Astrocyte of the spinal cord (primary cell): ENCODE data around the gene FNDC7.
"Not testable (repeated sequence)": the region's sequence is repeated elsewhere in the genome, so short reads cannot be mapped to it uniquely, and the experiment has no call there.

Source experiments
- DNase-seq: peaks from one replicate; pipeline ENCODE4 v3.0.0; 2011; ENCODE audit warnings: low read depth, low spot score
- H3K4me3 ChIP-seq: 2 replicates; pipeline ENCODE4 v1.5.1; 2011; ENCODE audit warnings: low read depth, mild to moderate bottlenecking, low read length, moderate library complexity
- CTCF ChIP-seq: IDR thresholded peaks from 2 replicates; pipeline ENCODE4 v1.5.1; 2012; ENCODE audit warnings: low read depth, mild to moderate bottlenecking, low read length, inconsistent platforms
- in situ Hi-C: cut with HindIII; loops from 2 replicates; pipeline ENCODE4 v1.10.0; 2017; ENCODE audit warnings: low sequenced_read_pairs

FNDC7 gene

DNA sequence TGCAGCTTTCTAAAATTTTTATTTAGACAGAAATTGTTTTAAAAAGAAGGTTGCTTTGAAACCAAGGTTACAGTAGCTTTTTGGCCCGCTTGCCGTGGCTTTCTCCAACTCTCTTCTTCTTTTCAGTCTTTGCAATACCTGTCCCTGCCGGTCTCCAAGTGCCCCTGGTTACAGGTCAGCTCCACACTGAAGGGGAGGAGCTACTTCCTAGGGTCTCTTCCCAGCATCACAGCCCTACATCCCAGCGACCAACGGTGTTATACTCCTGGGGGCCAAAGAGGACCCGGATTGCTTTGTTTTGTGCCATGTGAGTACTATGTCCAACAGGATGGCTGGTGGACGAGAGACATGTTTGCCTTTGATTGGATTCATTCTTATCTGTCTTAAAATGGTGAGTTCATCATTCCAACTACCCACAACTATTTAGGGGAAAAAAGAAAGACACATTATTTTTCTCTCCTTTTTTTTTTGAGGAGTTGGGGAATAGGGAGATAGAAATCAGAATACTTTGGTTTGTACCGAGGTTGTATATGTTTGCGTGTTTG is at the start of gene FNDC7:
TSS of gene FNDC7 (plus strand) at position 303 of the 545 bp plus-strand sequence. CDS start at position 329, 26 bp downstream.
- no peak for DNase-seq
- TF ChIP-seq CTCF = no peak
- in situ Hi-C loops = no loop called here
- no peak within 1 kb of the TSS for H3K4me3 ChIP-seq

- DNase-seq = no peak
- H3K4me3 ChIP-seq = no peak overlapping the region
- no peak for TF ChIP-seq CTCF
- in situ Hi-C loops = no loop called here
Observed at GRCh38 chr1:108663074-108663473, 49.6 kb upstream of the FNDC7 start.

DNA sequence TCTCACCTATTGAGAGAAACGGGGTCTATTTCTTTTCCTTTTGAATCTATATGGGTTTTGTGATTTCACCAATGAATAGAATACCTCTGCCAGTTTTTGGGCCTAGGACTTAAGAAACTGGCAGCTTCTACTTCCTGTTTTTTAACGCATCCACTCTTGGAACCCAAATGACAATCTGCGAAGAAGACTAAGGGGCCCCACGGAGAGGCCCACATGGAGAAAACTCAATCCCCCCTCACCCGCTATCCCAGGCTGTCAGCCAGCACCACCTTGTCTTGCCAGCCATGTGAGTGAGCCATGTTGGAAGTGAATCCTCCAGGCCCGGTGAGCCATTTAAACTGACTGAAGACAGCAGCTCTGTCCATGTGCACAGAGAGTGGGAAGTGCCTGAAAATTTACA is 48.2 kb upstream of the FNDC7 start:
- no peak for DNase-seq
- TF ChIP-seq CTCF = no peak
- no peak overlapping the region for H3K4me3 ChIP-seq
- in situ Hi-C loops = no loop called here

DNA sequence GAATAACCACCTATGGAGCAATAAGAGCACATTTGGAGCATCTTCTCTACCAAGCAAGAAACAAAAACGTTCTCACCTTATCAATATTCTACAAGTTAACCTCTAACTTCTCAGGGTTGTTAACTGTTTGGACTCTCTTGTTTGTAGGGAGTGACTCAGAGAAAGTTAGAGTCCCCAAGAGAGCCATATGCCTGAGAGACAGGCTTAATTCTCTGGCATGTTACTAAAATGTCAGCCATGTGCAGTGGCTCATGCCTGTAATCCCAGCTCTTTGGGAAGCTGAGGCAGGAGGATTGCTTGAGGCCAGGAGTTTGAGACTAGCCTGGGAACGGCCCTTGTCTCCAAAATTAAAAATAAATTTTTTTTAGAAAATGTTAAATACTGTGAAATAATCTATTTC is 47.6 kb upstream of the FNDC7 start:
- in situ Hi-C loops = no loop called here
- no peak for DNase-seq
- TF ChIP-seq CTCF = no peak
- no peak overlapping the region for H3K4me3 ChIP-seq

DNA sequence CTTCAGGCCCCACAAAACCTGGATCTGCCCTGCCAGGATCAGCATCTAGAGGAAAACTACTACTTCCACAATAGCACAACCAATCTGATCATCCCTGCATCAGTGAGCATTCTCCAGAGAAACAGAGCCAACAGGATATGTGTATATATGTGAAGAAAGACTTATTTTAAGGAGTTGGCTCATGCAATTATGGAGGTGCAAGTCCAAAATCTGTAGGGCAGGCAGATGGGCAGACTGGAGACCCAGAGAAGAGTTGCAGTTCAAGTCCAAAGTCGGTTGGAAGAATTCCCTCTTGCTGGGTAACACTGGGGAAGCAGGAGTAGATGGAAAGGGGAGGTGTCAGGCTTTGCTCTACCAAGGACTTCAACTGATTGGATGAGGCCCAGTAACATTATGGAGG is 46.9 kb upstream of the FNDC7 start:
- no peak for DNase-seq
- in situ Hi-C loops = no loop called here
- no peak for TF ChIP-seq CTCF
- H3K4me3 ChIP-seq = no peak overlapping the region

GRCh38 chr1:108667422-108667821 is 45.3 kb upstream of the FNDC7 start:
- DNase-seq, H3K4me3 ChIP-seq, in situ Hi-C loops: not testable (repeated sequence)

- DNase-seq = no peak
- H3K4me3 ChIP-seq = no peak overlapping the region
- in situ Hi-C loops = no loop called here
- no peak for TF ChIP-seq CTCF
Observed at GRCh38 chr1:108668777-108669176, 43.9 kb upstream of the FNDC7 start.
